GM21825 (cell line): ENCODE results near the gene FRAT2.

ENCODE experiments used
- ATAC-seq: cut with Tn5 transposase; IDR thresholded peaks from one replicate; pipeline ENCODE4 v1.9.1; 2021; ENCODE audit warnings: mild to moderate bottlenecking, moderate library complexity; ENCODE audit not compliant: unreplicated experiment

Gene FRAT2

GRCh38 chr10:97334370-97335175 is at the start of gene FRAT2:
FRAT2 (minus strand) TSS chr10:97334729; CDS start chr10:97334572, 157 bp downstream.
- ATAC-seq: peak; percentile 78

DNA sequence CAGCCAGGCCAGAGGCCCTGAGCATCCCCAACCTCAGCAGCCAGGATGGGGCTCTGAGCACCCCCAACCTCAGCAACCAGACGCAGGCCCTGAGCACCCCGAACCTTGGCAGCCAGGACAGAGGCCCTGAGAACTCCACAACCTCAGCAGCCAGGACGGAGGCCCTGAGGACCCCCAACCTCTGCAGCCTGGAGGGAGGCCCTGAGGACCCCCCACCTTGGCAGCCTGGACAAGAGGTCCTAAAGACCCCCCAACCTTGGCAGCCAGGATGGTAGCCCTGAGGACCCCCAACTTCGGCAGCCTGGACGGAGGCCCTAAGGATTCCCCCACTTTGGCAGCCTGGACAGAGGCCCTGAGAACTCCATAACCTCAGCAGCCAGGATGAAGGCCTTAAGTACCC is 49.6 kb upstream of the FRAT2 start:
- ATAC-seq: no peak

DNA sequence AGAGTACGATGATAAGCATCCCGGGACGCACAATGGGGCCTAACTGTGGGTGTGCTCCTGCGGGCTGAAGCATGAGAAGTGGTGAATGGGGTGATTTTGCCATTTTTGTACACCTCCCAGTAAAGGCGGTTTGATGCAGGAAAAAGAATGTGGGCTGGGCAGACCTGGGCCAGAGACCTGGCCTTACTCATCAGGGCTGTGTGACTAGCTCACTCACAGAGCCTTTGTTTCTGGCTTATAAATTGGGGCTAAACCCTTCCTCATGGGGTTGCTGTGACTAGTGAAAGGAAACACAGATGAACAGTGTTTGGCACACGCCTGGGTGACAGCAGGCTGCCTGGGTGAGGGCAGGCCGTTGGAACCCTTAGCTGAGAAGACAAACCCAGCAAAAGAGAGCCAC is 48.6 kb upstream of the FRAT2 start:
- ATAC-seq: no peak

DNA sequence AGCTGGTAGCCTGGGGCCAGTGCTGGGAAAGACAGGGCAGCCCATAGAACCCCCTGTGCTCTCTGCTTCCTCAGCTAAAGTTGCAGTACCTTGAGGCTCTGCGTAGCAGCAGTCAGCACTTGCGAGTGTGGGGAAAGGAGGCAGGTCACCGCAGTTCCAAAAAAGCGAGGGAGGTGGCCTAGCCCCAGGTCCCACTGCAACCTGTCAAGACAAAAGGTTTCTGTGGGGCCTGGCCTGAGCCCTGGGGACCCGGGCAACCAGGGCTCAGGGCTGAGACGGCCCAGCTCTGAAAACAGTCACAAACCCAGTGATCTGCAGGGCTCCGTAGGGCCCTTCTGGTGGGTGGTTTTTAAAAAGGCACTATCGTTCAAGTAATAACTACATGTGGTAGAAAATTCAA is 47.1 kb upstream of the FRAT2 start:
- ATAC-seq: no peak

- no peak for ATAC-seq
Measured at GRCh38 chr10:97380516-97380915, 46.0 kb upstream of the FRAT2 start.

DNA sequence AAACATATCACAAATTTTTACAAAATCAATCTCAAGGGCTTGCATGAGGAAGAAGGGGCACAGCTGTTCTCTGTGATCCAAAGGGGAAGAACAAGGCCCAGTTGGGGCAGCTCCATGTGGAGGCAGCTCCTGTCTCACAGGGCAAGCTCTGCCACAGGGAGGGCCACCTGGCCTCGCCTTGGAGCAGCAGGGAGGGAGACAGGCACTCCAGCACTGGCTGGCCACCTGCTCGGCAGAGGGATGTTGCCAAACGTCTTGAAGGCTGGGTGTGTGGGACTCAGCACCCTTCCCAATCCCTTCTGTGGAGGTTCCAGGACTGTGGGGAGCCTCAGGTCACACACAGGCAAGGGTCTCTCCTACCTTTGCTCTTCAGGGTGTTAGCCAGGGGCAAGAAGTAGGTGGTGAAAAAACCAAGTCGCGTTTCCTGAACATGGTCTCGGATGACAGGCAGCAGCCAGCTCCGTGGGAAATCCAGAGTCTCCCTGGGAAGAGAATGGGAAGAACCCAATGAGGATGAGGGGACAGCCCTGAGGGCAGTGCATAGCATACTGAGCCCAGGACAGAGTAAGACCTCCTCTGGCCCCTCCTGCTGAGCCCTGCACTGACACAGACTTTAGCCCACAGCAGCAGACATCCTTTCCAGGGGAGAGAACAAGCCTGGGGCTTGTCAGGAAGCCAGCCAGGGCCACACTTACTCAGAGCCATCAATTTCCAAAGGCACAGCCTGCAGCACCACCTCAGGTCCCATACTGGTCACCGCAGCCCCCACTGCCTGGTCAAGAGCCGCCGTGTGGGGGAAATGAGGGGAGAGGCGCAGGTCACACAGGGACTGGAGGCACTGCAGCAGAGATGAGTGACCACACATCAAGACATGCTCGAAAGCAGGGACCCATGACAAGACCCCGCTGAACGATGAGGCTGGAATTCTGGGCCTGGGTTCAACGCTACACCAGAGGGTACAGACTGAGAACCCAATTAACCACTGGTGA is 44.7 kb upstream of the FRAT2 start:
- no peak for ATAC-seq

DNA sequence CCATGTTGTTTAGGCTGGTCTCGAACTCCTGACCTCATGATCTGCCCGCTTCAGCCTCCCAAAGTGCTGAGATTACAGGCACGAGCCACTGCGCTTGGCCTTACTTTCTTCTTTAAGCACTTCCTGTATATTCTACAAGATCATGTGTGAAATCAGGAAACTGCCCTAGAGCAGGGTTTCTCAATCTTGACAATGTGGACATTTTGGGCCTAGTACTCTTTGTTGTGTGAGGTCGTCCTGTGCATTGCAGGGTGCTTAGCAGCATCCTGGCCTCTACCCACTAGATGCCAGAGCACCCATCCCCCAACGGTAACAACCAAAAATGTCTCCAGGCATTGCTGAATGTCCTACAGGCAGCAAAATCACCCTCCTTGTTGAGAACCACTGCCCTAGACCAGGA is 41.9 kb upstream of the FRAT2 start:
- ATAC-seq: no peak

DNA sequence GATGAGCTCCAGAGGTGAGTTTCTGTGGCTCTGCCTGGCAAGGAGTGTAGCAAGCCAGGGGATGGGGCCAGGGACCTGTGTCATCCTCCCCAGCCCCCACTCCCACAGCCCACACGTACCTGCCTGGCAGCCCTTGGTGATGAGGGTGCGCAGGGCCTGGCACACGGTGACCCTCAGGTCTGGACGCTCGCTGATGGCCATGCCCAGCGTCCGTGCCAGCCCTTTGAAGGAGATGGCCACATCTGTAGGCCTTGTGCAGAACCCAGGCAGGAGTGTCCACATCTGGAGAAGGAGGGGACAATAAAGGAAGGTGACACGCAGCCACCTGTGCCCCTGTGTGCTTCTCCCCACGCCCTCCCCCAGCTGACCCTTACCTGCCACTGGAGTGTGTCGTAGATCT is 38.9 kb upstream of the FRAT2 start:
- ATAC-seq: no peak

DNA sequence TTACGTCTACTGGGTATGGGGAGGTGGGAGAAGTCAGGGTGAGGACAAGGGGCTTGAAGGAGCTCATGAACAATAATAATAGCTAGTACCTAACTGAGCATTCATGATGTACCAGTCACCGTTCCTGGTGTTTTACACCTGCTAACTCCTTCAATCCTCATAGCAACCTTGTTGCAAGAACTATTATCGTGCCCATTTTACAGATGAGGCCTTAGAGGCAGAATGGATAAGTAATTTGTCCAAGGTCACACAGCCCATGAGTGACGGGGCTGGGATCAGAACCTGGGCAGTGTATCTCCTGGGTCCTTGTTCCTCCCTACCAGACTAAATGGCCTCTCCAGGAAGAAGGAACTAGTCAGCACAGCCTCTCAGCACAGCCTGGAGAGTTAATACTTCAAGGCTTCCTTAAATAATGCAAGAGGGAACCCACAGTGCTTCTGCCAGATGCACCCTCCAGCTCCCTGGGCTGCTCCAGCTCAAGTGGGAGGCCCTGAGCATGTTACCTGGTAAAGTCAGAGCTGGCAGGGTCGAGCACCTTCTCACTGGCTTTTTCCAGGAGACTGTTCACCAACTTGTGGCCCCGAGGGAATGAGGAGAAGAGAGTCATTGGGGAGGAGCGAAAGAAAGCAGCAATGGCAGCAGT is 37.8 kb upstream of the FRAT2 start:
- ATAC-seq: no peak

GRCh38 chr10:97371696-97372095 is 37.2 kb upstream of the FRAT2 start:
- no peak for ATAC-seq

- ATAC-seq: no peak
Measured at GRCh38 chr10:97367126-97367649, 32.7 kb upstream of the FRAT2 start.

- ATAC-seq: no peak
Measured at GRCh38 chr10:97366572-97366971, 32.0 kb upstream of the FRAT2 start.

DNA sequence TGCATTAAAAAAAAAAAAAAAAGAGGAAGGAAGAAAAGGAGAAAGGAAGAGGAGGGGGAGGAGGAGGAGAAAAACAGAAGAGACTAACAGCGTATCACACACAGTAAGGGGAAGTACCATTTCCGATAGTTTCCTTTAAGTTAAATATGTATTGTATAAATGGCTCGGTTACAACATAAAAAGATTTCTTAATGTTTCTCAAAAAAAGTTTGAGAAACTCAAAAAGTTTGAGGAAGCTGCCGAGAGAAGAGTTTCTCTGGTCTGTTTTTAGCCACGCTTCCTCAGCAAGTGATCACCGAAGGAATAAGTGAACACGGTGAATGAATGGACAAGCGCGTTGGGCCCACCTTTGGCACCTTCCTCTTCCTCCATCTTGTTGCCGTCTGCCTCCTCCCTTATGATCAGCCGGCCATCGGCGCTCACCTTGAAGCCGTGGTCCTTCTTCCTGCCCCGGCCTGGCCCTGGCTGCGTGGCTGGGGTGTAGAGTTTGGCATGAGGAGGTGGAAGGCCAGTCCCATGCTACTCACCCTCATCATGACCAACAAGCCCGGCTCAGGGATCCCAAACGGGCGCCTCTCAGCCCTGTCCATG is 31.3 kb upstream of the FRAT2 start:
- no peak for ATAC-seq

DNA sequence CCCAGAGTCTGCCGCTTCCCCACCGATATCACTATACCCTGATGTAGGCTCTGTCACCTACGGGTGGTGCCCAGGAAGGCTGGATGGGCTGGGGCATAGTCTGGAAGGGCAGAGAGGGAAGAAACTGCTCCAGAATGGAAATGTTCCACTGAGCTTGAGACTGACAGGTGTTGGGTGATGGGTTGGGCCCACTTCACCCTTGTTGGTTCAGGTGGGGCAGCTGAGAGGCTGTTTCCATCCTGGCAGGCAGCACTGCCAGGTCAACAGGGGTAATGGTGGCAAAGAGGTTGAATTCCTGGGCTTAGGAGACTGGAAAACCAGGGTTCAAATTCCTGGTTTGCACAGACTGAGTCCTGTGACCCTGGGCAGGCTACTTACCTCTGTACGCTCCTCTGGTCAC is 28.5 kb upstream of the FRAT2 start:
- ATAC-seq: no peak

DNA sequence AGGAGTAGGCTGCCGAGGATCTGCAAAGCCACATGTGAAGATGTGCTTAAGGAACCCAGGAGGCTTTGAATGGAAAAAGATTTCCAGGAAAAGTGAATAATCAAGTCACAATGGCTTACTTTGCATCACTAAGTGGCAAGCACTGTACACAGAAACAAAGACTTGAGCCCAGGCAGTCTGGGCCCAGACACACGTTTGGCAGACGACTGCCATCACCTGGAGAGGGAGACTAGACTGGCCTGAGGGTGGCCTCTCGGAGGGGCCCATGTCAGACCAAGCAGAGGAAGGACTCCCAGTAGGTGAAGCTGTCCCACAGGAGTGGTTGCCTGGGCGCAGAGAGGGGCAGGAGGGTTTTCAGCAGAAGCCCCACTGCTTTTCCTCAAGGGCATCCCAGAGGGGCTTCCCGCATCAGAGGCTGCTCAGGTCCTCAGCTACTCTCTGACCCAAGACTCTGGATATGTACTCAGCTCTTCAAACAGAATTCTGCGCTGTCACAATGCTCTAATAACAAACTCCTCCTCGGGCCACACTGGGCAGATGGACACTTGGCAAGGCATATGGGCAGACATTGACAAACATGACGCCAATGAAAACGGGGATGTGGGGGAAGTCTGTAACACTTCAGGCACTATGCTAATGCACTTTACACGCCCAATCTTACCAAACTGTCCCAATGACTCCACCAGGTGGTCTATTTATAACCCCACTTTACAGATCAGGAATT is 27.9 kb upstream of the FRAT2 start:
- ATAC-seq: no peak

DNA sequence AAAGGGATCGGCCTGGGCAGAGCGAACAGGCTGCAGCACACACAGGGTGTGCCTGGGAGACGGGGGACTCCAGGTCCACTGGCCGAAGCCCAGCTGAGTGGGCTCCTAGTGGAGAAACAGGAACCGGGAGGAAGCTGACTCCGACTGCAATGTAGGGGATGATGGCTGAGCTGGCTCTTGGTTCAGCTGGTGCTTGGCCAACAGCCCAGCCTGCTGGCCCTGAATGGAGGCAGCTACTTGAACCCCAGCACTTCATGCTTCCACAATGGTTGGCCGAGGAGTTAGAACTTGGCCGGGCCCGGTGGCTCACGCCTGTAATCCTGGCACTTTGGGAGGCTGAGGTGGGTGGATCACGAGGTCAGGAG is 27.0 kb upstream of the FRAT2 start:
- no peak for ATAC-seq

DNA sequence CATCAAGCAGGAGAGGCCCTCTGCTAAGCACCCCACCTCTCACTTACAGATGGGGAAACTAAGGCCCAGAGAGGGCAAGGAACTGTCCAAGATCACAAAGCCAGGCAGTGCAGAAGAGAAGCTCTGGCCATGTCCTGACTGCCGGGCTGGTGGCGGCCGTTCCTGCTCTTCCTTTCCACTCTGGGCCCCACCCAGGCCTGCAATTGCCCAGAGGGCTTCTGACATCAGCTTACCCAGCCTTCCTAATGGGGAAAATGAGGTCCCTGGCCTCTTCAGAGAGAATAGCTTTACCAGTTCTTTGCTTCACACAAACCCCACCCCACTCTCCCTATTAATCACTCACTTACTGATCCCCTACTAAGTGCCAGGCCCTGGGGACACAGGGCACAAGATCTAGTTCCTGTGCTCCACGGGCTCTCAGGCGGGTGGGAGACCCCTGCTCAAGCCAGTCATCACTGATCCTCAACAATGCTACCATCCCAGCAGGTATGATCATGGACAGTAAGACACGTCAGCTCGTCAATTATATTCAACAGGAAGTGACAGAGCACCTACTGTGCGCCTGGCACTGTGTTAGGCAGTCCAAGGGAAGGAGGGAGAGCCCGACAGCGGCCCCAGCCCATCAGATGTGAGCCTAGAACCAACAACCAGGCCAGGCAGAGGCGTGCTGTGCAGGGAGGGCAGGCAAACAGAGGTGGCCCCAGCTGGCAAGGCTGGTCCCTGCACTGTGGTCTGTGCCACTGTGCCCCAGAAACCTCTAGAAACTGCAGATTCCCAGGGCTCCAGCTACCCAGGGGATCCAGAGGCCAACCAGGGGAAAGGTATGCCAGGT is 26.4 kb upstream of the FRAT2 start:
- no peak for ATAC-seq

GRCh38 chr10:97358781-97359180 is 24.3 kb upstream of the FRAT2 start:
- no peak for ATAC-seq

DNA sequence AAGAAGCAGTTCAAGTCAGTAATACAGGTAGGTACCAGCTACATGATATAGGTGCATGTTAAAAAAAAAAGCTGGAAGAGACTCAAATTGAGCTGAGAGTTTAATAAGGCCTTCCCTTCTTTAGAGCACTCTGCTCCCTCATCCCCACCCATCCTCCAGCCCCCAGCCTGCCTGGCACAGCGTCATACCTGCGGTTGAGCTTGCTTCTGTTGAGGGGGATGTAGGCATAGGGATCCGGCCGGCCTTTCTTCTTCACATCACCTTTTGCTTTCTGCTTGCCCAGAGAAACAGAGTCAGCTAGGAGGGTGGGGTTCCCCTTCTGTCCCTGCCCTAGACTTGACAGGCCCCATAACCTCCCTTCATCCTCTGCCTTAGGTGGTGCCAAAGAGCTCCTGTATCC is 23.8 kb upstream of the FRAT2 start:
- no peak for ATAC-seq
